Fibroblast of skin of right quadriceps (primary cell): ENCODE measurements around the gene TSPAN4.
A peak's percentile ranks its signal among the peaks of the same experiment; 100 is the strongest.

Experiments
- DNase-seq: peaks from one replicate; pipeline ENCODE4 v3.0.0-alpha.2; 2013

The TSPAN4 gene

GRCh38 chr11:804599-804964 is 38.1 kb upstream of the TSPAN4 start:
- DNase-seq, result no peak

- no peak for DNase-seq
Measured at GRCh38 chr11:808427-809286, 34.0 kb upstream of the TSPAN4 start.

GRCh38 chr11:809287-810039 is 33.2 kb upstream of the TSPAN4 start, which contains the start of gene RPLP2:
RPLP2 (plus strand) TSS chr11:809967; CDS start chr11:810235, 268 bp downstream.
- DNase-seq, result peak; percentile 97

- no peak for DNase-seq
Measured at GRCh38 chr11:810040-810567, 32.5 kb upstream of the TSPAN4 start.

- DNase-seq, result no peak
Measured at GRCh38 chr11:811446-812245, 31.0 kb upstream of the TSPAN4 start.

GRCh38 chr11:812390-812789 is 30.3 kb upstream of the TSPAN4 start:
- DNase-seq, result no peak

GRCh38 chr11:813072-813455 is 29.6 kb upstream of the TSPAN4 start:
- DNase-seq, result no peak

- DNase-seq, result no peak
Measured at GRCh38 chr11:813456-814096, 29.1 kb upstream of the TSPAN4 start.

- no peak for DNase-seq
Measured at GRCh38 chr11:815675-816432, 26.8 kb upstream of the TSPAN4 start.

- DNase-seq, result no peak
Measured at GRCh38 chr11:816433-816779, 26.2 kb upstream of the TSPAN4 start.

- peak; percentile 54 for DNase-seq
Measured at GRCh38 chr11:818396-819128, 24.1 kb upstream of the TSPAN4 start, which contains the start of gene PNPLA2. PNPLA2 (plus strand) TSS chr11:818914; CDS start chr11:819719, 805 bp downstream.

GRCh38 chr11:819129-819931 is 23.3 kb upstream of the TSPAN4 start:
- DNase-seq, result peak; percentile 87

- DNase-seq, result no peak
Measured at GRCh38 chr11:819943-820649, 22.6 kb upstream of the TSPAN4 start.

GRCh38 chr11:820655-821511 is 21.8 kb upstream of the TSPAN4 start:
- no peak for DNase-seq

- DNase-seq, result no peak
Measured at GRCh38 chr11:821512-822371, 20.9 kb upstream of the TSPAN4 start.

- no peak for DNase-seq
Measured at GRCh38 chr11:823441-824291, 19.0 kb upstream of the TSPAN4 start.
